CD4-positive, alpha-beta T cell (primary cell): ENCODE results near the gene EP400. TPM values are rescaled to one million over a fixed set of nuclear protein-coding genes. Genes with fewer than 3 reads are reported as not detected.

ENCODE experiments used
- ATAC-seq: fragments of 200-7000 bp; cut with Tn5 transposase; one replicate; pipeline ENCODE4 v1.10.0; 2022; ENCODE audit warnings: mild to moderate bottlenecking; ENCODE audit not compliant: poor library complexity
- CTCF ChIA-PET: fragments of 350-600 bp; sonication (Branson Sonifier 250); formaldehyde crosslinking; loops from one replicate; lab custom pipeline; 2021; ENCODE audit warnings: antibody characterized with exemption, inconsistent platforms; lab: Charles Lee
- POLR2A ChIA-PET: fragments of 350-600 bp; sonication (Branson Sonifier 250); formaldehyde crosslinking; loops from one replicate; lab custom pipeline; 2021; ENCODE audit warnings: antibody characterized with exemption, inconsistent platforms; lab: Charles Lee
- DNase-seq, 14 experiments: peaks; one replicate each; pipeline ENCODE4 v3.0.0-alpha.2; 2013 to 2020; ENCODE audit warnings: mixed read lengths in 2 of 14
- H3K27ac ChIP-seq, 2 donors: one replicate each; pipeline versions ENCODE4 v1.5.1 to v1.7.0; 2013; ENCODE audit warnings: low read length in 2 of 2, low read depth in 1 of 2, mild to moderate bottlenecking in 1 of 2
- H3K27me3 ChIP-seq, 2 experiments: 1 replicate in 1 of 2; 2 replicates in 1 of 2; pipeline versions ENCODE4 v1.6.1 to v1.7.0; 2013; ENCODE audit warnings: low read length in 2 of 2, control low read depth in 1 of 2, mild to moderate bottlenecking in 1 of 2, moderate library complexity in 1 of 2; ENCODE audit not compliant: insufficient read depth in 2 of 2, control insufficient read depth in 1 of 2
- H3K36me3 ChIP-seq: one replicate; pipeline ENCODE4 v1.6.1; 2013; ENCODE audit warnings: low read length, control low read depth; ENCODE audit not compliant: insufficient read depth
- H3K4me1 ChIP-seq: one replicate; pipeline ENCODE4 v1.6.1; 2013; ENCODE audit warnings: low read length, control low read depth; ENCODE audit not compliant: insufficient read depth
- H3K4me3 ChIP-seq: one replicate; pipeline ENCODE4 v1.5.1; 2013; ENCODE audit warnings: mild to moderate bottlenecking, low read length, moderate library complexity
- H3K9me3 ChIP-seq, 2 experiments: 1 replicate in 1 of 2; 2 replicates in 1 of 2; pipeline versions ENCODE4 v1.6.1 to v1.7.0; 2013; ENCODE audit warnings: low read length in 2 of 2, mild to moderate bottlenecking in 2 of 2, control low read depth in 1 of 2, moderate library complexity in 1 of 2; ENCODE audit not compliant: control insufficient read depth in 1 of 2, insufficient read depth in 1 of 2
- H3K27ac Mint-ChIP-seq: one replicate; pipeline ENCODE4 v1.8.0; 2020; ENCODE audit warnings: mixed read lengths
- H3K27me3 Mint-ChIP-seq: one replicate; pipeline ENCODE4 v1.8.0; 2021; ENCODE audit warnings: mixed read lengths
- H3K36me3 Mint-ChIP-seq: one replicate; pipeline ENCODE4 v1.8.0; 2021; ENCODE audit warnings: low read depth, mixed read lengths
- H3K4me1 Mint-ChIP-seq: one replicate; pipeline ENCODE4 v1.8.0; 2021; ENCODE audit warnings: low read depth, mixed read lengths
- H3K4me3 Mint-ChIP-seq: one replicate; pipeline ENCODE4 v1.8.0; 2020; ENCODE audit warnings: mild to moderate bottlenecking, mixed read lengths
- H3K9me3 Mint-ChIP-seq: one replicate; pipeline ENCODE4 v1.8.0; 2020; ENCODE audit warnings: mixed read lengths
- CTCF ChIP-seq: fragments of 200-600 bp; IDR thresholded peaks from one replicate; pipeline ENCODE4 v1.8.0; 2022; ENCODE audit warnings: antibody characterized with exemption, mild to moderate bottlenecking
- intact Hi-C, 2 experiments: fragments of 100-400 bp; cut with DNase I in 1 of 2; cut with micrococcal nuclease in 1 of 2; formaldehyde crosslinking; loops; one replicate each; pipeline versions ENCODE4 v1.15.1 to v1.9.0; 2023 to 2025; cut with DNase I, micrococcal nuclease
- total RNA-seq, 174 experiments: library from RNA in 2 of 174; stranded (reverse) in 2 of 174; gene quantifications; one replicate each; pipeline ENCODE4 v1.2.3 and lab custom pipeline; 2021 to 2026

Gene EP400
- total RNA-seq, 2 experiments from 2014 or later: 56.4 to 56.5 TPM

- no peak for ATAC-seq
- Histone ChIP-seq H3K36me3 (peaks cover 8% of the 10 kb centered on the region), H3K27me3 (no peaks in the 10 kb centered on the region), H3K9me3 (no peaks in the 10 kb centered on the region), H3K27ac (no peak overlapping the region), H3K4me1 (peaks cover 32% of the 10 kb centered on the region), H3K4me3 (no peak overlapping the region)
- no peak overlapping the region for H3K4me3 Mint-ChIP-seq
- H3K4me1 Mint-ChIP-seq: peaks cover 7% of the 10 kb centered on the region
- no peak for DNase-seq
- ChIA-PET CTCF (no interaction called here), POLR2A (no interaction called here)
- H3K9me3 Mint-ChIP-seq: no peaks in the 10 kb centered on the region
- no peak for TF ChIP-seq CTCF
- no peak overlapping the region for H3K27ac Mint-ChIP-seq
- intact Hi-C loops: no loop called here
- peaks cover 4% of the 10 kb centered on the region for H3K36me3 Mint-ChIP-seq
- no peaks in the 10 kb centered on the region for H3K27me3 Mint-ChIP-seq
Observed at GRCh38 chr12:131902332-131903241, 47.2 kb upstream of the EP400 start.

GRCh38 chr12:131903270-131904255, 46.2 kb upstream of the EP400 start:
- Mint-ChIP-seq H3K4me3 (no peak overlapping the region), H3K36me3 (peaks cover 4% of the 10 kb centered on the region), H3K27ac (no peak overlapping the region), H3K27me3 (no peaks in the 10 kb centered on the region), H3K4me1 (no peaks in the 10 kb centered on the region), H3K9me3 (no peaks in the 10 kb centered on the region)
- no peak overlapping the region for H3K4me3 ChIP-seq
- no peak for ATAC-seq
- CTCF ChIA-PET: no interaction called here
- H3K27me3 ChIP-seq: no peaks in the 10 kb centered on the region
- intact Hi-C loops: no loop called here
- POLR2A ChIA-PET: no interaction called here
- H3K4me1 ChIP-seq: peaks cover 26% of the 10 kb centered on the region
- peaks cover 9% of the 10 kb centered on the region for H3K36me3 ChIP-seq
- TF ChIP-seq CTCF: no peak
- no peak overlapping the region for H3K27ac ChIP-seq
- no peaks in the 10 kb centered on the region for H3K9me3 ChIP-seq
- no peak for DNase-seq

- POLR2A ChIA-PET: no interaction called here
- no peak for ATAC-seq
- intact Hi-C loops: no loop called here
- H3K36me3 ChIP-seq: peaks cover 9% of the 10 kb centered on the region
- H3K27ac Mint-ChIP-seq: no peak overlapping the region
- H3K27ac ChIP-seq: no peak overlapping the region
- no peak overlapping the region for H3K4me3 Mint-ChIP-seq
- TF ChIP-seq CTCF: no peak
- H3K27me3 ChIP-seq: no peaks in the 10 kb centered on the region
- H3K9me3 ChIP-seq: no peaks in the 10 kb centered on the region
- H3K27me3 Mint-ChIP-seq: no peaks in the 10 kb centered on the region
- H3K36me3 Mint-ChIP-seq: peaks cover 4% of the 10 kb centered on the region
- H3K4me3 ChIP-seq: no peak overlapping the region
- CTCF ChIA-PET: no interaction called here
- peaks cover 26% of the 10 kb centered on the region for H3K4me1 ChIP-seq
- DNase-seq: no peak
- no peaks in the 10 kb centered on the region for H3K4me1 Mint-ChIP-seq
- no peaks in the 10 kb centered on the region for H3K9me3 Mint-ChIP-seq
Observed at GRCh38 chr12:131904346-131904745, 45.4 kb upstream of the EP400 start.
